Upper lobe of right lung (tissue), 1 donor: ENCODE data around the gene MBD4. TPM values are rescaled to one million over a fixed set of nuclear protein-coding genes. Genes with fewer than 3 reads are reported as not detected.

Experiments used
- ATAC-seq: fragments of 200-7000 bp; cut with Tn5 transposase; one replicate; pipeline ENCODE4 v1.9.1; 2020; ENCODE audit warnings: mild to moderate bottlenecking, moderate library complexity
- DNase-seq: peaks from one replicate; pipeline ENCODE4 v3.0.0-alpha.2; 2020
- H3K27ac ChIP-seq: fragments of 200-600 bp; one replicate; pipeline ENCODE4 v1.8.0; 2022
- H3K27me3 ChIP-seq: fragments of 200-600 bp; one replicate; pipeline ENCODE4 v1.8.0; 2022; ENCODE audit warnings: mild to moderate bottlenecking
- H3K36me3 ChIP-seq: fragments of 200-600 bp; one replicate; pipeline ENCODE4 v1.8.0; 2022
- H3K4me1 ChIP-seq: fragments of 200-600 bp; one replicate; pipeline ENCODE4 v1.8.0; 2022
- H3K4me3 ChIP-seq: fragments of 200-600 bp; one replicate; pipeline ENCODE4 v1.8.0; 2022; ENCODE audit warnings: mild to moderate bottlenecking
- H3K9me3 ChIP-seq: fragments of 200-600 bp; one replicate; pipeline ENCODE4 v1.8.0; 2022
- intact Hi-C: fragments of 100-400 bp; cut with DNase I; formaldehyde crosslinking; loops from one replicate; pipeline ENCODE4 v1.11.0; 2022
- total RNA-seq: library from RNA; stranded (reverse); fragmentation: NEBNext Ultra II Directional; extraction: Animal tissue kit (Norgen Biotek cat#: 25700); gene quantifications from one replicate; pipeline ENCODE4 v1.2.1, GENCODE V29; 2021
- TF ChIP-seq, protein P1 (sequence below): fragments of 200-600 bp; IDR thresholded peaks from one replicate; pipeline ENCODE4 v1.8.0; 2022; ENCODE audit warnings: antibody characterized with exemption
- donor health status: DM: no; HTN: yes; CAD: no; lungs with severe emphysema.

MBD4 gene
- total RNA-seq, 1 donor from 2014 or later = 36.4 TPM

GRCh38 chr3:129428007-129428375 lies 11.8 kb downstream of the MBD4 start:
- ATAC-seq (peak; percentile 1), DNase-seq (no peak)
- H3K4me3 ChIP-seq = peak overlapping the region; percentile 56
- no peaks in the 10 kb centered on the region for H3K27me3 ChIP-seq
- no peaks in the 10 kb centered on the region for H3K9me3 ChIP-seq
- peaks cover 31% of the 10 kb centered on the region for H3K36me3 ChIP-seq
- TF ChIP-seq, protein P1, sequence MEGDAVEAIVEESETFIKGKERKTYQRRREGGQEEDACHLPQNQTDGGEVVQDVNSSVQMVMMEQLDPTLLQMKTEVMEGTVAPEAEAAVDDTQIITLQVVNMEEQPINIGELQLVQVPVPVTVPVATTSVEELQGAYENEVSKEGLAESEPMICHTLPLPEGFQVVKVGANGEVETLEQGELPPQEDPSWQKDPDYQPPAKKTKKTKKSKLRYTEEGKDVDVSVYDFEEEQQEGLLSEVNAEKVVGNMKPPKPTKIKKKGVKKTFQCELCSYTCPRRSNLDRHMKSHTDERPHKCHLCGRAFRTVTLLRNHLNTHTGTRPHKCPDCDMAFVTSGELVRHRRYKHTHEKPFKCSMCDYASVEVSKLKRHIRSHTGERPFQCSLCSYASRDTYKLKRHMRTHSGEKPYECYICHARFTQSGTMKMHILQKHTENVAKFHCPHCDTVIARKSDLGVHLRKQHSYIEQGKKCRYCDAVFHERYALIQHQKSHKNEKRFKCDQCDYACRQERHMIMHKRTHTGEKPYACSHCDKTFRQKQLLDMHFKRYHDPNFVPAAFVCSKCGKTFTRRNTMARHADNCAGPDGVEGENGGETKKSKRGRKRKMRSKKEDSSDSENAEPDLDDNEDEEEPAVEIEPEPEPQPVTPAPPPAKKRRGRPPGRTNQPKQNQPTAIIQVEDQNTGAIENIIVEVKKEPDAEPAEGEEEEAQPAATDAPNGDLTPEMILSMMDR = no peak
- intact Hi-C loops = no loop called here
- peaks cover 15% of the 10 kb centered on the region for H3K4me1 ChIP-seq
- H3K27ac ChIP-seq = no peak overlapping the region

GRCh38 chr3:129425619-129426018 lies 14.1 kb downstream of the MBD4 start:
- Histone ChIP-seq H3K4me3 (no peak overlapping the region), H3K4me1 (peaks cover 15% of the 10 kb centered on the region), H3K27ac (no peak overlapping the region), H3K9me3 (no peaks in the 10 kb centered on the region), H3K27me3 (no peaks in the 10 kb centered on the region), H3K36me3 (peaks cover 8% of the 10 kb centered on the region)
- intact Hi-C loops = no loop called here
- no peak for DNase-seq
- TF ChIP-seq, protein P1 = no peak
- no peak for ATAC-seq

DNA sequence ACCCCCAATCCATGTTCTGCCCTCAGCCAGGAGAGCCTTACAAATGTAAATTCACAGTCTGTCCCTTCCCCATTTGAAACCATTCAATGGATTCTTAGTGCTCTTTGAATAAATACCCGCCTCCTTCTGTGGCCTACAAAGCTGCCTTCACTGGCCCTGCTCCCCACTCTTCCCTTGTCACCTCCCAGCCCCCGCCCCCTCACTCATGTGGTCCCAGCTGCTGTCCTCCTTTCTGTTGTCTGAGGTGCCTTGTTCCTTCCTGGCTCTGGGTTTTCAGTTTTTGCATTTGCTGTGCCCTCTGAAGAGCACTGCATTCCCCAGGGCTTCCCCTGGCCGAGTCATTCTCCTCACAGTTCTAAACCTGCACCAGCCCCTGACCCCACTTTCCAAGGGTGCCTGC lies 14.5 kb downstream of the MBD4 start:
- Histone ChIP-seq H3K9me3 (no peaks in the 10 kb centered on the region), H3K27ac (no peak overlapping the region), H3K36me3 (peaks cover 4% of the 10 kb centered on the region), H3K4me3 (no peak overlapping the region), H3K27me3 (no peaks in the 10 kb centered on the region), H3K4me1 (peaks cover 15% of the 10 kb centered on the region)
- no peak for ATAC-seq
- intact Hi-C loops = no loop called here
- TF ChIP-seq, protein P1 = no peak
- peak; percentile 50 for DNase-seq

GRCh38 chr3:129424185-129424841 lies 15.4 kb downstream of the MBD4 start:
- DNase-seq (no peak), ATAC-seq (peak; percentile 67)
- no peaks in the 10 kb centered on the region for H3K9me3 ChIP-seq
- H3K4me3 ChIP-seq = no peak overlapping the region
- no peaks in the 10 kb centered on the region for H3K27me3 ChIP-seq
- no peaks in the 10 kb centered on the region for H3K36me3 ChIP-seq
- TF ChIP-seq, protein P1 = no peak
- peaks cover 15% of the 10 kb centered on the region for H3K4me1 ChIP-seq
- intact Hi-C loops = no loop called here
- no peak overlapping the region for H3K27ac ChIP-seq

- ATAC-seq (no peak), DNase-seq (no peak)
- no peak overlapping the region for H3K4me3 ChIP-seq
- no peaks in the 10 kb centered on the region for H3K27me3 ChIP-seq
- no peak overlapping the region for H3K27ac ChIP-seq
- TF ChIP-seq, protein P1 = no peak
- no peaks in the 10 kb centered on the region for H3K9me3 ChIP-seq
- no peaks in the 10 kb centered on the region for H3K36me3 ChIP-seq
- intact Hi-C loops = no loop called here
- H3K4me1 ChIP-seq = peaks cover 6% of the 10 kb centered on the region
These were observed 16.9 kb downstream of the MBD4 start for GRCh38 chr3:129422897-129423296.
